WI38 (cell line): Measurements from ENCODE around the gene LRRC70.
"Not testable (repeated sequence)": the region's sequence is repeated elsewhere in the genome, so short reads cannot be mapped to it uniquely, and the experiment has no call there.

ENCODE experiments used
- H3K4me3 ChIP-seq: 2 replicates; pipeline ENCODE4 v1.5.1; 2011; ENCODE audit warnings: low read depth, mild to moderate bottlenecking, control low read depth, low read length
- CTCF ChIP-seq: IDR thresholded peaks from 2 replicates; pipeline ENCODE4 v1.5.1; 2012; ENCODE audit warnings: low read depth, mild to moderate bottlenecking, control low read depth, low read length

Gene LRRC70

GRCh38 chr5:62562867-62563266 is 15.8 kb upstream of the LRRC70 start:
- H3K4me3 ChIP-seq = no peak overlapping the region
- TF ChIP-seq CTCF = no peak

GRCh38 chr5:62564101-62564500 is 14.5 kb upstream of the LRRC70 start:
- no peak overlapping the region for H3K4me3 ChIP-seq
- no peak for TF ChIP-seq CTCF

GRCh38 chr5:62565740-62566139 is 12.9 kb upstream of the LRRC70 start:
- not testable (repeated sequence) for H3K4me3 ChIP-seq

- TF ChIP-seq CTCF = no peak
Measured at GRCh38 chr5:62568143-62568542, 10.5 kb upstream of the LRRC70 start.

GRCh38 chr5:62568800-62569432 is 9.7 kb upstream of the LRRC70 start:
- TF ChIP-seq CTCF = no peak

More at GRCh38 chr5:62568143-62568542, 10.5 kb upstream of the LRRC70 start:
- no peak overlapping the region for H3K4me3 ChIP-seq

GRCh38 chr5:62569470-62569869 is 9.1 kb upstream of the LRRC70 start:
- no peak overlapping the region for H3K4me3 ChIP-seq
- TF ChIP-seq CTCF = no peak

More at GRCh38 chr5:62568800-62569432, 9.7 kb upstream of the LRRC70 start:
- H3K4me3 ChIP-seq = no peak overlapping the region

- no peak overlapping the region for H3K4me3 ChIP-seq
- no peak for TF ChIP-seq CTCF
Measured at GRCh38 chr5:62572918-62573514, 5.6 kb upstream of the LRRC70 start.

GRCh38 chr5:62574599-62574998 is 4.0 kb upstream of the LRRC70 start:
- H3K4me3 ChIP-seq = no peak overlapping the region
- no peak for TF ChIP-seq CTCF
